ENCODE data around the gene RENBP.

Gene RENBP

DNA sequence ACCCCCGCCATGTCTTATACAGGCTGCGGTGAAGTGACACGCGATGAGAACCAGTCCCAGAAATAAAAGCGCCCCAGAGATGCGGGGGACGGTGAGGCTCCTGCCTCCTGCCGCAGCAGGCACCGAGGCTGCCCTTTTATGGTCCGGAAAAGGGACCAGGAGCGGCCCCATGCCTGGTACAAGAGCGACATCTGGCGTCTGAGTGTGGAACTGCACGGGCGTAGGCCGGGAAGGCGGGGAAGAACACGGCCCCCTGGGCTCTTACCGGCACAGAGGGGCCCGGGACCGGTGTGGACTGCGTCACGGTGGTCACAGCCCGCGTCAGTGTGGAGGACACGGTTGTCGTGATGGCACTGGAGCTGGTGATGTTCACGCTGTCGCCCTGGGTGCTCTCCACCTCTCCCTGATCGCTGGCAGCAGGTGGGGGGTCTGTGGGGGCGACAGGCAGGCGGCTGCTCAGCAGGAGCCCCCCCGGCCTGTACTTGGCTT lies 8.9 kb upstream of the RENBP start:
- DNase-seq, result no peak

DNA sequence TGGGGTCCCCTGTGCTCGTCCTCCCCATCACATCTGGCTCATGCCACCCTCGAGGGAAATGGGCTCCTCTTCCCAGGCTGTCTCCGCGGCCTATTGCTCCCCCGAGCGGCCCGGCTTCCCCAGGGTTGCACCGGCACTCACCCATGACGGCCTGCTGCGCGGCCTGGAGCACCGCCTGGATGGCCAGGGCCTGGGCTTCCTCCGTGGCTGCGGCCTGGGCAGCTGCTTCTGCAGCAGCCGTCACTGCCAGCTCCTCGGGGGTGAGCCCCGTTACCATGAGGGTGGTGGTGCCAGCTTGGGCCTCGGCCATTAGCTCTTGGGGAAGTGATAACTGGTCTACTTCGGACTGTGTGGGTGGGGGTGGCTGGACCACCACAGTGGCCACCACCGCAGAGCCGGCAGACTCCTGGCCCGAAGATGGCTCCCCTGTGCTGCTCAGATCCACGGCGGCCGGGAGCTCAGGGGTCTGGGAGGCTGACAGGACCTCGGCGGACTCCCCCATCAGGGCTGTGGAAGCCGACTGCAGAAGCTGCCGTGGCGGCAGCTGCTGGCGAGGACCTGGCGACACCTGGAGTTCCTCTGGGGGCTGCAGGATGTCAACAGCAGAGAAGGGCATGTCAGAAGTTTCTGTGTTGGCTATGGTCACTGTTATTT lies 8.1 kb upstream of the RENBP start:
- DNase-seq, result no peak

DNA sequence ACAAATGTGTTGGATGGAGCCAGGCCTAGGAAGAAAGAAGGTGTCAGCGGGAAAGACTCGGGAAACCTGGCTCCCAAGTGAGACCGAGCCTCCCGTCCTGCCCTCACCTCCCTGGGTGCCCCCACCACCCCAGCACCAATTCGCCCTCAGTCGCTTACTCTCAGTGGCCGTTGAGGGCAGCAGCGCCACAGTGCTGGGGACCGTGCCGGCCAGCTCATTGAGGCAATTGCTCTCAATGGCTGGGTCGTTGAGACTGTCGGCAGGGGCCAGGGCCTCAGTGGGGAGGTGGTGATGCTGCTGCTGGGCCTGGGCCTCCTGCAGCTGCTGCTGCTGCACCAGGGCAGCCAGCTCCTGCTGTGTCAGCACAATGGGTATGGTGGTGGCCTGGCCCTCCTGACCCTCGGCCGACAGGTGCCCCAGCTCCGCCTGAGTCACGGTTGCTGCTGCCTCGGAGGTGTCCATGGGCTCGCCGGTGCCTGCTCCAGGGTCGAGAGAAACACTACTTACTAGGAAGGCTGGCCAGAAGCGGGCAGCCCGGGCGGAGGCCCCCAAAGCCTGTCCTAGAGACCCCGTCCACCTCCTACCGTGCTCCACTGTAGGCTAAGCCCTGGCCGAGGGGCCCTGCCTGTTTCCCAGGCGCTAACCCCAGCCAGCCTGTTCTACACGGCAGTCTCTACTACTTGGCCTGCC lies 7.4 kb upstream of the RENBP start:
- no peak for DNase-seq

DNA sequence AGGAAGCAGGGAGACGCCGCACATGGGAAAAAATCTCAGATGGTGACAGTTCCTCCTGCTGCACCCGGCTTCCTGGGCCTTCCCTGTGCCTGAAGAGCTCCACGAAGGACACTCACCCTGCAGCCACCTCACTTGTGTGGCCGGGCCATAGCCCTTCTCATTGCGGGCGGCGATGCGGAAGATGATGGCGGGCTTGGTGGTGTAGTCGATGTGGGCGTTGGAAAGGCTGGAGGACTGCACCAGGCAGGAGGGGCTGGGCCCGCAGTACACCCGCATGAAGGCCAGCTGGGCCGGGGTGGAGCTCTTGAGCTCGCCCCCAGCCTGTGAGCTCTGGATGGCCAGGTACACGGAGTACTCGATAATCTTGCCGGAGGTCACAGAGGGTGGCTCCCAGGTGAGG lies 5.7 kb upstream of the RENBP start:
- no peak for DNase-seq

DNA sequence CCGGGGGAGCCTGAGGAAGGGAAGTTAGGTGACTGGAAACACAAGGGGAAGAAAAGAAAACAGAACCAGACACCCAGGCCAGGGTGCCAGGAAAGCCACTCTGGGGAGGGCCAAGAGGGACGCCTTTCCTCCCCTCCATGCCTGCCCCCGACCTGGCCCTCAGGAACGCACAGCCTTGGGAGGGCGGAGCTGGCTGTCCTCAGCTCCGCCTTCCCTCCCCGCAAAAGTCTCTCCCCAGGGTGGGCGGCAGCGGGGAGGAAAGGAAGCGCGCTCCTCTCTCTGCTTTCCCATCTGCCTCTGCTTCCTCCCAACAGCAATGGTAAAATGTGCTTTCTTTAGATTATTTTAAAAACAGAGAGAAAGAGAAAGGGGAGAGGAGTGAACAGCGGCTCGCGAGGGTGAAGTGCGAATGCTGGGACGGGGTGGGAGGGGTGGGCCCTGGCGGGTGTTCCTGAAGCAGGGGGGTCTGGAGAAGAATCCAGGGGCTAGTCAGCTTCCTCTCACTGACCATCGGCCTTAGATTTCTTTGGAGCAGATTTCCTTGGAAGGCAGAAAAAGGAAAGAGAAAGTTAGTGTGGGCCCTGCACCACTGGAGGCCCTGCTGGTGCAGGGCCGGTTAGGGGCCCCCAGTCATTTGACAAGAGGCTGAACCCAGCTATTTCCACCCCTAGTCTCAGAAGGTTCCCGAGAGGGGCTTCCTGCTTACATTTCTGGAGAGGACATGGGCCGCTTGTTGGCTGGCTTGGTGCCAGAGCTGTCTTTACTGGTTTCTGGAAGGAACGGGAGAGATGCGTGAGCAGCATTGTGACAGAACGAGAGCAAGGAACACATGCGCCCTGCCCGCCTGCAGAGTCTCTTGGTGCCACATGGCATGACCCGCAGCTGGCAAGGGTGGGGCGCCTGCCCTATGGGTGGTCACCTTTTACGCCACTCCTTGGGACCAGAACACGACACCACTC lies 4.7 kb upstream of the RENBP start:
- no peak for DNase-seq

DNA sequence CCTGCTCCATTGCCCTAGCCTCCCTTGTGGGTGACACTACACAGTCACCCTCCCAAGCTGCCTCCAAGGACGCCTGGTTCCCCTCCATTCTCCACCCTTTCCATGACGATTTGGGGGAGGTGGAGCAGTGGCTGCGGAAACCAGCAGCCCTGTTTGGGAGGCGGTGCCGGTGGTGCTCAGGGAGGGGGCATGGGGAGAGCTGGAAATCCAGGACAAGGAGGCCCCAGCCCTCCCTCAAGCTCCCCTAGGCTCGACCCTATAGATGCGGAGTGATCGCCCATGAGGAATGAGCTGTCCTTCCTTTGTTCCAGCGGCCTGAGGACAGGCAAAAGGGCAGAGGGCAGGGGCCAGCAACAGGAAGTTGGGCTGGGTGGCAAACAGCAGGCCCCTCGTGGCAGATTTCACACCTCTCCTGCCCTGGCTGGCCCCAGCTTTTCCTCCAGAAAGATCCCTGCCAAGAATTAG lies 3.6 kb upstream of the RENBP start:
- DNase-seq, result no peak

DNA sequence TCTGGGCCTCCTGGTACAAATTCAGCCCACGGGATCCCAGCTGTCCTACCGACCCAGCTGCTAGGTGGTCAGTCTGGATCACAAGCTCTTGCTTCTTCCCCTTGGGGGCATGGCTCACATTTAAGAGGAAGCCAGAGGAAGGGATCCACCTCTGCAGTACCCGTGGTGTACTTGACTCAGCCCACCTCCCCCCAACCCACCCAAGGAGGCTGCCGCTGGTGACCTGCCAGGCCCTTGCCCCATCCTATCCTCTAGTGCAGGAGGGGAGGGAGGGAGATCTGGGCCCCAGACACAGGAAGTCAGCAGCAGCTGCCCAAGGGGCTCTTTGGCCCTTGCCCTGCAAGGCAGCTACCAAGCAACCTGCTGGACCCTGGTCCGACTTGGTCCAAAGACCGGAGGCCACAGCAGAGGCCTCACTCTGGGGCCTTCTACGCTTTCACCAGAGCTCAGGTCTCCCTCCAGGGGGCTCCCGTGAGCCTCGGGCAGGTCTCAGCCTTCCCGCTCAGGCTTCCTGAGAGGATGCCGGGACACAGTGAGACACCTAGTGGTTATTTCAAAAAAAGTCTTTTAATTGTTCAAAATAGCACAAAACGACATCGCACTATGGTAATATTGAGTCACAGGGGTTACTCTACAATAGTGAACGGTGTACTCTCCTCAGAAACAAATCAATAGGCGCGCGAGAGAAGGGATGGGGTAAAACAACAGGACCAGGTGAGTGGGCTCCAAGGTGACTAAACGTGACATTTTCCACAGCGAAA lies 2.7 kb upstream of the RENBP start:
- DNase-seq, result no peak

DNA sequence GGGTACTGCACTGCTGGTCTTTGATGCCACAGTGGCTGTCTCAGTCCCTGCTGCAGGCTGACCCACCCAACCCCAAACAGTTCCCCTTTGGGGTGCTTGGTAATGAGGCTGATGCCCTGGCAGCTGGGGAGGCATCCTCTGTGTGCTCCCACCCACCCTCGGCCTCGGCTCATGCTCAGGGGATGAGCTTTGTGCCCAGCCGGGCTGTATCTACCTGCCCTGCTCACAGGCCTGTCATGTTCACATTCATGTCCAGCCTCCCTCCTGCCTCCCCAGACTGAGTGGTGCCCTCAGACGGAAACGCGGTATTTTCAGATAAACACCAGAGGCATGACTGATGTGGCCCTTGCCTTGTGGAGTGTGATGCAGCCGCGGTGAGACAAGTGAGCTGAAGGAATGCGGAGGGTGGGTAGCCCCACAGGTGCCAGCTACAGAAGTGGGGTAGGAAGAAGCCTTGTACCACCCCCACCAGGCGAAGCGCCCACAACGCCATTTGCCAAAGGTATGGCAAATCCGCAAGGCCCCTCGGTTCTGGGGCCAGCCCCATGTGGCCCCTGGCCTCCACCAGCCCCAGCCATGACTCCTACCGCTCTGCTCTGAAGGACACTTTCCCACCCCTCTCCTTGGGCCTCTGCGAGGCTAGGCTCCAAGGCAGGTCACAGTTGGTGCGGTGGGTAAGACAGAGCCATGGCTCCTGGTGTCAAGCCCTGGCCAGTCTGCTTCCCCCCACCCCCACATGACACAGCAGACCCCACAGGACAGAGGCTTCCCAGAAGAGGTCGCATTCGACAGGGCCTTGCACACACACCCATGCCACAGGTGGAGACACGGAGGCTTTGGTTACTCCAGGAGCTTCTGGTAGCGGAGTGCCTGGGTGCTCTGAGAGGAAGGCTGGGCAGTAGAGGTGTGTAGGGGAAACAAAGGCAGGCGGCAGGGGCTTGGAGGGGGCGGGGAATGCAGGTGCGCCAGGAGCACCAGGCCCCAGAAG lies 1.8 kb upstream of the RENBP start:
- no peak for DNase-seq

DNA sequence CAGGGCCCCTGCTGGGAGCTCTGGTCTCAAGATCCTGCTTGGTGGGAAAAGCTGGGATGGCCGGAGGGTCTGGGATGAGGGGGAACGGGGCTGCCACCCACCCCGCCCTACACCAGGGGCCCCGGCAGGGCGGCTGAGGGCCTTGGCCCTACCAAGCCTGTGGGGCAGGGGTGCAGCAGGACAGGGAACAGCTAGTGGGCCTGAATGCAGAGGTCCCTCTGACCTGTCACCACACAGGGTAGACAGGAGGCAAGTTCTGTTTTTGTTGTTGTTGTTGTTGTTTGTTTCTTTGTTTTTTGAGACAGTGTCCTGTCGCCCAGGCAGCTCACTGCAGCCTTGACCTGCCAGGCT lies 332 bp upstream of the RENBP start:
- no peak for DNase-seq

DNA sequence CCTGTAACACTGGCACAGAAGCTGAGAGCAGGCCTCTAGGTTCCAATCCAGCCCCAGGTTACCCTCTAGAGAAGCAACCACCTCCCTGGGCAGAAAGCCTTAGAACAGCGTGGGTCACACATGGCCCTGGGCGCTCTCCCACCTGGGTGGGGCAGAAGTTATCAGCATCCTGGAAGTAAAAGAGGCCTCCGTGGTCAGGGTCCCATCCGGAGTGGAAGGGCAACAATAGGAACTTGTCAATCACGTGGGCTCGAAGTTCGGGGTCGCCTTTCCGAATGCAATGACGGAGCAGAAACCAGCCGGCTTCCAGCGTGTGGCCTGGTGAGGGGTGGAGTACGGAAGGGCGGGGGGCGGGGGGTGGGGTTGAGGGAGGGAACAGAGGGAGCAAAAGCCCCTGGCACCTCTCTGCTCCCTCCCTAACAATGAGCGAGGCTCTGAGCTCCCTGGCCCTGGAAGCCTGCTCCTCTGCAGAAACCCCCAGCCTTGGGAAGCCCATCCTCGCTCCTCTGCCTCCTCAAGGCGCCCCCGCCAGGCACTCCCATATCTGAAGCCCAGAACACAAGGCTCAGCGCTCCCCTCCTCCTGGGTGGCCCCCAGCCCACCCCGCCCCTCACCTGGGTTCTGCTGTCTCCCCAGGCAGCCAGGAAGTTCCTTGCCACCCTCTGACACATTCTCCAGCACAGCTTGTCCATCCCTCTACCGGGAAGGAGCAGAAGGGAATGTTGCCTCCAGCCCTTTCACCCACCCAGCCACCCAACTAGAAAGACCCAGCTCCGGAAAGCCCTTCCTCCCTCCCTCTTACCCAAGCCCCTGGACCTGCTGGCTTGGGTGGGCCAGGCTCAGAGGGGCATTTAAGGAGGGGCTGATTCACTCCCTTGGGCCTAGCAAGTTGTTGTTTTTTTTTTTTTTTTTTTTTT lies 2.8 kb downstream of the RENBP start:
- DNase-seq, result no peak

DNA sequence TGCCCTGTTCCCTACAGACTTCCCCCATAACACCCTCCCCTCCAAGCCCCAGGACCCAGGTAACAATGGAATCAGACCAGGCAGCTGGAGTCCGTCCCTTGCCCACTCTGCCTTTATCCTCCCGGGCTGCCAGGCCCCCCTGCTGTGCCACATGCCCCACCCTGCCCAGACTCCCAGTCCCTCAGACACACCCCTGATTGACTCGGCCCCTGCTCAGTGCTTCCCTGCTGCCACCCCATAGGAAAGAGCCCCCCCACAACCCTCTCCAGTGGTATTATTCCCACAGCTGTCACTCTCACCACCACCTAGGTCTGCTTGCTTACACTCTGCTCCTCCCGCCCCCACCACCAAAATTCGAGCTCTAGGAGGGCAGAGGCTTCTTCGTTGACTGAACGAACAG lies 4.9 kb downstream of the RENBP start:
- no peak for DNase-seq

DNA sequence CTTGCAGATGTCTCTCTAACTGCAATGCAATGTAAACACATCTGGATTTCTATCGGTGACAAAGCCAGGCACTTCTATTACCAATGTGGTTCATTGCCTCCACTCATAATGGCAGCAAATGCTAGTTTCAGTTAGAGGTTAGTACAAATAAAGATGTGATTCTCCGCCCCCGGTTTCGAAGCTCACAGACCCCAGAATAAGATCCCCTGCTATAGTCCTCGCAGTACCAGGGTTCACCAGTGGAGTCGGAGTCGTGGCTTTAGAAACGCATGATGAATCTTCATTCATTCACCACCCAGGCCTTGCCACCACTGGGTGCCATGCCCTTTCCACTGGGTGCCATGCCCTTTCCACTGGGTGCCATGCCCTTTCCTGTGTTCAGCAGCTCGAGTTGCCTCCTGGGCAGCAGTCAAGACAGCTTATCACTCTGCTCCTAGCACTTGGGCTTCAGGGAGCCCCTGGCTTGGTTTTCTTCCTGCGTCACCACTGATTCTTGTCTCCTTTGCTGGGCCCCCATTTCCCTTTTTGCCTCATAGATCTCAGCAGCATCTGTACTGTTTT lies 6.1 kb downstream of the RENBP start:
- no peak for DNase-seq

DNA sequence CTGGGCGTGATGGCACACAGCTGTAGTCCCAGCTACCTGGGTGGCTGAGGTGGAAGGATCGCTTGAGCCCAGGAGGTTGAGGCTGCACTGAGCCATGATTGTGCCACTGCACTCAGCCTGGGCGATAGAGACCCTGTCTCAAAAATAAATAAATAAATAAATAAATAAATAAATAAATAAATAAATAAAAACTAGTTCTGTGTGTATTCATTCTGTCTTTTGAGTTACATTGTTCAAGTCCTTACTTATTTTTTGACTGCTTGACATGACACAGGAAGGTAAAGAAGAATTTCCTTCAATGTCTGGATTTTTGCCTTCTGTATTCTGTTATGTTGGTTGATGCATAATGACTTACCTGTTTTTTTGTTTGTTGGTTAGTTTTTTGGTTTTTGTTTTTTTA lies 7.4 kb downstream of the RENBP start:
- DNase-seq, result no peak

DNA sequence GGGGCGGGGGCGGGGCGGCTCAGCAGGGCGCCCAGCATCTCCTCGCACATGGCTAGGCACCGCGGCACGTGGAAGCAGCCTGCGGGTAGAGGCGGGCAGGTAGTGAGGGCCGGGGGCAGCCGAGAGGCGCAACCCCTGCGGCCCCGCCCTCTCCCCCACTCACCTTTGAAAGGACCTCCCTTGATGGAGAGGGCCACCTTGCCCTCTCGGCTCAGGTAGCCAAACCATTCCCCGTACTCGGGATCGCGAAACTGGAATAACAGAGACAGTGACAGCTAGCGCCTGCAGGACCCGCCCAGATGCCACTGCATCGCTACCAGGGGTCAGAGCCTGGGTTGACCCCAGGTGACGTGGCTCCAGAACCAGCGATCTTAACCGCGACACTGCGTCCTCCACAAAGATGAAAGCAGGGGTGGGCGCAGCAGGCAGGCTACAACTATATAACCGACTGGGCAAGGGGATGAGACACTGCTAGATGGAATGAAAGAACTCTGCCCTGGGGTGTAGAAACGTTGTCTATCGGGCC lies 9.1 kb downstream of the RENBP start:
- no peak for DNase-seq

DNA sequence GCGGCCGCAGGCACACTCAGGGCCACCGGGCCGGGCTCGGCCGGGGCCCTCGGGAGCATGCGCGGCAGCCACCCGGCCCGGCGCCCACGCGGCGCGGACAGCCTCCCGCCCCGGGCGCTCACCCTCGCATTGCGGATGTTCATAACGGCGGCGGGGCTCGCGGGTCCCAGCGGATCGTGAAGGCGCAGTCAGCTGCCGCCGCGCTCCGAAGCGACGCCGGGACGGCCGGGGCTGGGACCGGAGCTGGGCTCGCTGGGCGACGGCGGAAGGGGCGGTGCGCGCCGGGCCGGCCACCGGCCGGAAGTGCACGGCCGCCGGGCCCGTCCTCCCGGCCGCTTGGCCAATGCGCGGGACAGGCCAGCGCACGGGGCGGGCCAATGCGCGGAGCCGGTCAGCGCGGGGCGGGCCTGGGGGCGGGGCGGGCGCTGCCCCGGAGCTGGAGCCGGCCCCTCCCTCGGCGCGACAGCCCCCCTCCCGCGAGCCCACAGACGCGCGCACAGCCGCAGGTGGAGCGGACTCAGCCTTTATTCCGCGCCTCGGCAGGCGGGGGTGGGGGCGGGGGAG lies 9.6 kb downstream of the RENBP start, which contains the start of gene NAA10:
Gene NAA10, minus strand, starts transcription at position 276 of the 564 bp plus-strand sequence. Its CDS starts 133 bp downstream, at position 143.
- DNase-seq, result no peak

DNA sequence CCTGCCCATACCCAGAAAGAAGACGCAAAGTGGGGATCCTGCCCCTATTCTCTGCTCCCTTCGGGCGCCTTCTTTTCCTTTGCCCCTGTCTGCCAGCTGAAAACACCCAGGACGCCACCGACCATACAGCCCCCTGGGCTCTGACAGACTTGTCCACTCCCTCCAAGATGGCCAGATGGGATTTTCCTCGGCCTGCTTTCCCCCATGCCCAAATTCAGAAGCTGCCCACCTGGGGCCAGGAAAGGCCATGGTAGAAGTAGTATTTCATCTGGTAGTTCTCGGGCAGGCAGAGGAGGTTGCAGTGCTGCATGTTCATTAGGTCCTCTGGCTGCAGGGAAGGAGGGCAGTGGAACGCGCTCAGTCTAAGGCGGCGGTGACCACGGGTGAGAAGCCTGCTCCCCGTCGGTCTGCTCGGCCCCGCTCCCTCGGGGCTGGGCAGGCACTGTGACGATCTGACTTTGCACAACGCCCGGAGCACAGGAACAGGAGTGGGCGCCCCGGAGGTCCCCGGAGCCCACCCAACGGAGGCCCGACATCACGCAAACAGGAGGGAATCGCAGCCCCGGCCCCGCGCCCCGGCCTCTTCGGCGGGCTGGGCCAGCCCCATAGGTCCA lies 10.2 kb downstream of the RENBP start:
- DNase-seq, result no peak

DNA sequence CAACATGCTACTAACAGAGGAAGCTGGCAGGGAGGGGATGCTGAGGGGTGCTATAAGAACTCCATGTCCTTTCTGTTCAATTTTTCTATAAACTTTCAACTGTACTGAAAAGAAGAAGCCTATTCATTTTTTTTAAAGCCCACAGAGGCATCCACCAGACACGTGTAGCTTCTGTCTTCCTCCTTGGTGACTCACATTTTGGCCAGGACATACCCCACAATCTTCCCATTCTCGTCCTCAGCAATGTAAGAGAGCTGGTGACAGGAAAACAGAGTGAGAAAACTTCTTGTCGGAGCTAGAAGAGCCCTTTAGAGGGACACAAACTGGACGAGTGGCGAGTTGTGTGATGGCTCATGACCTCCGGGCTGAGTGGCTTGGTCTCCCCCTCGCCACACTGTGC lies 10.7 kb downstream of the RENBP start:
- no peak for DNase-seq

DNA sequence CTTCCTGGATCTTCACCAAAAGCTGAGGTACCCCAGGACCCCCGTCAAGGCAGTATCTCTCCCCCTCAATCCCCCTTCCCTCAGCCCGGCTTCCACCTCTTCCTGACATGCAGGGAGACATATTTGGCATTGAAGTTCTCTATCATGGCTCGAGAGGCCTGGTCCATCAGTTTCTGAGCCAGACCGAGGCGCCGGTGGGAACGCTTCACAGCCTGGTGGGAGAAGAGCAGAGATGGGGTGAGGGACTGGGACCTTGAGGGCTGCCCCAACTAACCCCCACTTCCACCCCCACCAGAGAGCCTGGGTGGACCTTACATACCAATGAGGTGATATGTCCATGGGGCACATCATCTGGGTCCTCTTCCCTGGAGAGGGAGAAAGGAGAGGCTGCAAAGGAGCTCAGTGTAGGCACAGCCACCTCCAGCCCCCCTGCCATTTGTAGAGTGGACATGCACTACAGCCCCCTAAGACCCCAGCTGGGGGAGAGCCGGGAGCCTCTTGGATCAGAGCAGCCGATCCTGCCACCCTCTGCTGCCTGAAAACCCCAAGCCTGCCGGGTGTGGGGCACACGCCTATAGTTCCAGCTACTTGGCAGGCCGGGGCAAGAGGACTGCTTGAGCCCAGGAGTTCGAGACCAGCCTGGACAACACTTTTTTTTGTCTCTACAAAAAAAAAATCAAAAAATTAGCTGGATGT lies 12.1 kb downstream of the RENBP start:
- DNase-seq, result no peak
